Occipital lobe (tissue), 2 donors: Measurements from ENCODE around the gene CACNA1A. TPM values are rescaled to one million over a fixed set of nuclear protein-coding genes. Genes with fewer than 3 reads are reported as not detected.

Source experiments
- DNase-seq: peaks from one replicate; lab custom pipeline; 2025; lab: John Stamatoyannopoulos, UW
- total RNA-seq: library from RNA; depleted of rRNA; stranded (reverse); fragments of >200 nt; gene quantifications from one replicate; pipeline ENCODE4 v1.2.3, GENCODE V29; 2014

CACNA1A gene
- total RNA-seq, 1 donor from 2014 or later: 31.4 TPM

- no peak for DNase-seq
Measured at GRCh38 chr19:13314761-13315160, 191.5 kb downstream of the CACNA1A start.

GRCh38 chr19:13313875-13314274, 192.4 kb downstream of the CACNA1A start:
- no peak for DNase-seq

GRCh38 chr19:13309864-13310263, 196.4 kb downstream of the CACNA1A start:
- DNase-seq: no peak

GRCh38 chr19:13303381-13304129, 202.7 kb downstream of the CACNA1A start:
- no peak for DNase-seq

- peak; percentile 39 for DNase-seq
Measured at GRCh38 chr19:13302526-13303270, 203.6 kb downstream of the CACNA1A start.

GRCh38 chr19:13301627-13302334, 204.5 kb downstream of the CACNA1A start:
- DNase-seq: no peak

GRCh38 chr19:13300421-13301030, 205.8 kb downstream of the CACNA1A start:
- no peak for DNase-seq

GRCh38 chr19:13299838-13300237, 206.4 kb downstream of the CACNA1A start:
- DNase-seq: no peak

GRCh38 chr19:13298565-13299481, 207.5 kb downstream of the CACNA1A start:
- DNase-seq: no peak

GRCh38 chr19:13297023-13297422, 209.3 kb downstream of the CACNA1A start:
- DNase-seq: no peak

GRCh38 chr19:13294812-13295567, 211.3 kb downstream of the CACNA1A start:
- DNase-seq: no peak

- DNase-seq: no peak
Measured at GRCh38 chr19:13291913-13292312, 214.4 kb downstream of the CACNA1A start.

- no peak for DNase-seq
Measured at GRCh38 chr19:13290741-13291140, 215.5 kb downstream of the CACNA1A start.

GRCh38 chr19:13289295-13289694, 217.0 kb downstream of the CACNA1A start:
- no peak for DNase-seq

GRCh38 chr19:13286195-13286985, 219.9 kb downstream of the CACNA1A start:
- no peak for DNase-seq

- no peak for DNase-seq
Measured at GRCh38 chr19:13284929-13285928, 221.1 kb downstream of the CACNA1A start.

GRCh38 chr19:13283871-13284270, 222.4 kb downstream of the CACNA1A start:
- no peak for DNase-seq
